Measurements from ENCODE around the gene LSS. TPM values are rescaled to one million over a fixed set of nuclear protein-coding genes. Genes with fewer than 3 reads are reported as not detected.

The LSS gene
- total and polyA plus RNA-seq, 2 experiments from 2014 or later, result 55.0 to 237 TPM

- TF ChIP-seq CTCF (conservative IDR thresholded peaks at IDR 0.05; ENCODE audit: low read depth in 2 of 2) (no peak), ZNF331 (CRISPR knock-in tag; IDR thresholded peaks at IDR 0.05; ENCODE audit: low read depth) (no peak), REST (IDR thresholded peaks at IDR 0.05; ENCODE audit: unreplicated experiment) (no peak), JUNB (IDR thresholded peaks at IDR 0.05; ENCODE audit: unreplicated experiment) (no peak)
Observed at GRCh38 chr21:46163380-46163779, 65.2 kb downstream of the LSS start (continued).

GRCh38 chr21:46161633-46162592 lies 66.7 kb downstream of the LSS start:
- Mint-ChIP-seq H3K27ac (no peak overlapping the region), H3K36me3 (ENCODE audit: low read depth) (peaks cover 50% of the 10 kb centered on the region), H3K4me1 (no peaks in the 10 kb centered on the region), H3K4me3 (no peak overlapping the region), H3K27me3 (ENCODE audit: insufficient read depth, low read depth, poor library complexity) (peaks cover 27% of the 10 kb centered on the region), H3K9me3 (peaks cover 20% of the 10 kb centered on the region)
- no peak for DNase-seq (ENCODE audit: low spot score)
- H3K4me2 ChIP-seq, result no peak overlapping the region
- no peak overlapping the region for H3K27ac ChIP-seq (ENCODE audit: low read depth)
- no peak for ATAC-seq
- H4K20me1 ChIP-seq (replicated peaks; ENCODE audit: insufficient read depth), result peaks cover 10% of the 10 kb centered on the region
- no peak overlapping the region for H2AFZ ChIP-seq
- H3F3A ChIP-seq (replicated peaks; ENCODE audit: low read depth), result 0 out of 2 replicates have a peak, but pooled peaks cover 4% of the 10 kb centered on the region
- H3K27me3 ChIP-seq (ENCODE audit: insufficient read depth), result no peaks in the 10 kb centered on the region
- H3K9me2 ChIP-seq (ENCODE audit: insufficient read depth), result no peaks in the 10 kb centered on the region
- no peaks in the 10 kb centered on the region for H3K36me3 ChIP-seq (ENCODE audit: insufficient read depth)
- H3K4me3 ChIP-seq, result no peak overlapping the region
- H3K79me2 ChIP-seq (replicated peaks; ENCODE audit: insufficient read depth), result peaks cover 13% of the 10 kb centered on the region
- no peaks in the 10 kb centered on the region for H3K4me1 ChIP-seq (ENCODE audit: insufficient read depth)
- TF ChIP-seq NANOG (IDR thresholded peaks at IDR 0.05; ENCODE audit: borderline replicate concordance) (no peak), JUNB (IDR thresholded peaks at IDR 0.05; ENCODE audit: unreplicated experiment) (no peak)
